Fibroblast of gingiva (primary cell): ENCODE data around the gene RBM8A.

Source experiments
- DNase-seq: peaks from one replicate; pipeline ENCODE4 v3.0.0-alpha.2; 2011; ENCODE audit warnings: low read depth

The RBM8A gene

GRCh38 chr1:145916745-145917144 lies 10.5 kb downstream of the RBM8A start:
- DNase-seq = no peak

- DNase-seq = no peak
These were observed 15.1 kb downstream of the RBM8A start for GRCh38 chr1:145912128-145912641.

DNA sequence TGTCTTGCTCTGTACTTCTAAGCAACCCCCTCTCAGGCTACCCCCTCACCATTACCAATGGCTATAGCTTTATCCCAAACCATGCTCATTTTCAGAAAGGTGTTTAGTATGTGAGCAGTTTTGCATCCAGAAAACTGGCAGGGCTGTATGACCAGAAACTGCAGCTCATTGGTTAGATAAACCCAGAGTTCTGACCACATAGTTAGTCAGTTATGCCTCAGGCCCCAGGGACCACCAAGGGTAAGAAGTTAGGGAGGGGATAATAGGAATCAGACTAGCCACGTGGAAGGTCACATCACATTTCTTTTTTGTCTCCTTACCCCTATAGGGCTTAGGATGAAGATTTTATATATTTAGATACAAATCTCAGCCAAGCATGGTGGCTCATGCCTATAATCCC lies 18.6 kb downstream of the RBM8A start:
- no peak for DNase-seq

GRCh38 chr1:145906954-145907753 lies 20.1 kb downstream of the RBM8A start:
- peak; percentile 53 for DNase-seq

DNA sequence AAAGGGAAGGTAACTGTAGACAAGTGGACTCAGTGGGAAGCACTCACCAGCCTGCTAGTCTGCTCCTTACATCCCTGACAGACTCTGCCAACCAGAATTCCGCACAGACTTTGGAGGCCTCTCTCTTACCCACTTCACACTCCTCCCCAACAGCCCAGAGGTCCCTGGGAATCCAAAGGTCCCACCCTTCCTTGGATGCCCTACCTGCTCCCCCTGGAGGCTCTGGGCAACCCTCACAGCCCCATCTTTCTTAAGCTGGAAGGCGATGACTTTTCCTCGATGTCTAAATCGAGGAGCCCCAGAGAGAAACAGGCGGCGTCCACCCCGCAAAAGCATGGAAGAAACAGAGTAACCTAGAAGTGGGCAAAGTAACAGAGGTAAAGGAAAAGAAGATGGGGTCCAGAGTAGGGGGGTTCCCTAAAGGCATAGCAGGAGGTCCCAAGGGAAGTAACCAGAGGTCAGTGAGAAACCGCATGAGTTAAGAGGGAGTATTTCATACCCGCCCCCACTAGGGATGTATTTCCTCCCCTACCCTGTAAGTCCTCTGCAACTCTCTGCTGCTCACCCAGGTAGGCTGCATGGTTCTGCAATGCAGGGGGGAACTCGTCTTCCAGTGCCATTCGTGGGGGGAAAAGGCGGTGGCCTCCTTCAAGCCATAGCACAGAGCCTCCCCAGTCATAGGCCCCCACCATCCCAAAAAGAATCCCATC lies 25.8 kb downstream of the RBM8A start:
- no peak for DNase-seq

GRCh38 chr1:145898756-145899155 lies 28.5 kb downstream of the RBM8A start:
- DNase-seq = no peak

- DNase-seq = no peak
These were observed 29.3 kb downstream of the RBM8A start for GRCh38 chr1:145897969-145898368.

GRCh38 chr1:145895471-145895870 lies 31.8 kb downstream of the RBM8A start:
- DNase-seq = no peak

GRCh38 chr1:145893306-145894055 lies 33.8 kb downstream of the RBM8A start:
- DNase-seq = no peak

- no peak for DNase-seq
These were observed 34.7 kb downstream of the RBM8A start for GRCh38 chr1:145892486-145893087.

- peak; percentile 98 for DNase-seq
These were observed 35.4 kb downstream of the RBM8A start for GRCh38 chr1:145891587-145892485.

GRCh38 chr1:145891143-145891542 lies 36.1 kb downstream of the RBM8A start:
- no peak for DNase-seq

- DNase-seq = no peak
These were observed 37.6 kb downstream of the RBM8A start for GRCh38 chr1:145889722-145890121.

DNA sequence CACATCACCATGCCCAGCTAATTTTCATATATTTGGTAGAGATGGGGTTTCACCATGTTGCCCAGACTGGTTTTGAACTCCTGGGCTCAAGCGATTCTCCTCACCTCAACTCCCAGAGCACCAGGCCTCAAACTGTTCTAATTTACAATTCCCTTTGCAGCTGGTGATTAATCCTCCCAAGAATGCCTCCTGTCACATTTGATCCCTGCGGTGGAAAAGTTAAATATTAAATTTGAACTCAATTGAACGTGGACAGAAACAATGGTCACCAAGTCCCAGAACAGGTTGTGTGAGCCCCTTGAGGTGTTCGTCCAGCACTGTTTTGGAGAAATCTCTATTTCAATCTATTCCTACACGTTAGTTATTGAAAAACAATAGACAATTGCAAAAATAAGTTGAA lies 39.7 kb downstream of the RBM8A start:
- DNase-seq = no peak

DNA sequence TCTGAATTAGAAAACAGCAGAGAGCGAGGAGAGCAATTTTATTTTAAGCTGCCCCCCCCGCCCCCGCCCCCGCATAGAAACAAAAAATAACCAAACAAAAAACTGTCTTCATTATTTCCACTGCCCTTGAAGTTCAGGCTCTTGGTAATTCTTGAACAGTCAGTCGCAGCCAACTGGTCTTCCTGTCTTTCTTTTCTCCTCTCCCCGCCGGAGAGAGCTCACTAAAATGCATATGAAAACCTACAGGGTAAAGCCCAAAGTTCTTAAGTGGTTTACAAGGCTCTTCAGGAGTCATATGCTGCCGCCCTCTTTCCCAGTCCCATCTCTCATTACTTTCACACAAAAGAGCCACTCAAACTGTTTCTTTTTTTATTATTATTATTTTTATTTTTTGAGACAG lies 40.5 kb downstream of the RBM8A start:
- DNase-seq = no peak

DNA sequence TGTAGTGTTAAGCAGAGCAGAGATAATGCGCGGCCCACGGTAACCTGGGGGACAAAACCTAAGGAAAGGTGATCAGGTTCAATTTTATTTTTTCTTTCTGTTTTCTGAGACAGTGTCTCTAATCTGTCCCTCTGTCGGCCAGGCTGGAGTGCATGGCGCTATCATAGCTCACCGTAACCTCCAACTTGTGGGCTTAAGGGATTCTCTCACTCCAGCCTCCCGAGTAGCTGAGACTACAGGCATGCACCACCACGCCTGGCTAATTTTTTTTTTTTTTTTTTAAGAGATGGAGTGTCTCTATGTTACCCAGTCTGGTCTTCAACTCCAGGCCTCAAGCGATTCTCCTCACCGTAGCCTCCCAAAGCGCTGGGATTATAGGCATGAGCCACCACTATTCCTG lies 40.9 kb downstream of the RBM8A start:
- no peak for DNase-seq

DNA sequence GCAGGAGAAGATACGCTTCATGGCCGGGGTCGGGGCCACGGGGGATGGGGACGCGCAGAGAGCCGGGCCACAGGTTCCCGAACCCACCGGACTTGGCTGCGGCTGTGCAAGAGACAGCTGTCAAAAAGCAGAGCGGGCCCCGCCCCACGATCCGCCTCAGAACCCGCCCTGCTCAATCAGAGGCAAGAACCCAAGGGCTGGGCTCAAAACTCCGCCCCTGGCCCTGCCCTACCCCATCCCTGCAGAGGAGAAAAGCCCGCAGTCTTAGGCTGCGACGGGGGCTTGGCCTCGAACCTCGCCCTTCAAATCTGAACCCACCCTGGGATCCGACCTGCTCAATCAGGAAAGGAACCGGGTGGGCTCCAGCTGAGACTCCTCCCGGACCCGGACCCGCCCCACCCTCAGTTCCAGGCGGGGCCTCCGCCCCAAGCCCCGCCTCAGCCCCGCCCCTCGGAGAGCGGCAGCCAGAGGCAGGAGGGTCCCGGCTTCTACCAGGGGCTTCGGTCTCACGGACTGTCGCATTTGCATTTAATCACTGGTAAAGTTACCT lies 41.5 kb downstream of the RBM8A start, which contains the start of gene ANKRD35:
Gene ANKRD35, minus strand, starts transcription at position 129 of the 550 bp plus-strand sequence. Its CDS starts 108 bp downstream, at position 21.
- DNase-seq = peak; percentile 37

DNA sequence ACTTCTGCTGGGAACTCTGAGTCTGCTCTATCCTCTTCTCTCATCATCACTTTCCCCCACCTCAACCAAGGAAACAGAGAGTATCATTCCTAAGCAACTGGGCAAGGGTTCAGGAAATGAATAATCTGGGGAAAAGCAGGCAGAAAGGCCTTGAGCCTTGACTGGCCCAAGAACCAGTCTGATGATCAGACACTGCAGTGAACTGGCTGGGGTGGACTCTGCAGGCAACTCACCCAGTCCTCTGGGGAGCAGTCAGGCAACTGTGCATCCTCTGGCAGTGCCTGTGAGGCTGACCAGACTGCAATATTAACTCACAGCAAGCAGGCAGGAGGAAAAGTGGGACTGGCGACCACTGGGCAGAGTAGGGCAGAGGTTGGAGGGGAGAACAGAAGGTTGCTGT lies 42.6 kb downstream of the RBM8A start:
- peak; percentile 52 for DNase-seq

GRCh38 chr1:145879775-145880174 lies 47.5 kb downstream of the RBM8A start:
- no peak for DNase-seq

GRCh38 chr1:145878724-145879123 lies 48.6 kb downstream of the RBM8A start:
- no peak for DNase-seq
